ENCODE data around the gene SPATA20. TPM values are rescaled to one million over a fixed set of nuclear protein-coding genes. Genes with fewer than 3 reads are reported as not detected.

The SPATA20 gene
- total RNA-seq, 1 experiment from 2014 or later, result 31.0 TPM

DNA sequence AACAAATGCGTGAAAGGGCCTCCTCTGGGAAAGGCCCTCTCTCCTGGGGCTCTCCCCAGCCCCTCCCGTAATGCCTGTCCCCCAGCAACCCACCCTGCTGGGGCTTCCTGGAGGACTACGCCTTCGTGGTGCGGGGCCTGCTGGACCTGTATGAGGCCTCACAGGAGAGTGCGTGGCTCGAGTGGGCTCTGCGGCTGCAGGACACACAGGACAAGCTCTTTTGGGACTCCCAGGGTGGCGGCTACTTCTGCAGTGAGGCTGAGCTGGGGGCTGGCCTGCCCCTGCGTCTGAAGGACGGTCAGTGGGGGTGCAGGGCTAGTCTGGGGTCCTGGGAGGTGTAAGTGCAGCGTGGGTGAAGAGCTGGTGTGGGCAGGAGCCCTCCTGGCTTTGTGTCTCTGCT lies 4.9 kb downstream of the SPATA20 start:
- no peaks in the 10 kb centered on the region for H3K36me3 ChIP-seq (replicated peaks; ENCODE audit: control insufficient read depth, insufficient read depth, low read length)
- no peaks in the 10 kb centered on the region; the same call in 1 of the 2 replicates for H3K27me3 ChIP-seq (ENCODE audit: control insufficient read depth, insufficient read depth, low read length)
- H3K4me3 ChIP-seq (ENCODE audit: insufficient read depth, low read depth, low read length), result no peak overlapping the region
- DNase-seq, result no peak

DNA sequence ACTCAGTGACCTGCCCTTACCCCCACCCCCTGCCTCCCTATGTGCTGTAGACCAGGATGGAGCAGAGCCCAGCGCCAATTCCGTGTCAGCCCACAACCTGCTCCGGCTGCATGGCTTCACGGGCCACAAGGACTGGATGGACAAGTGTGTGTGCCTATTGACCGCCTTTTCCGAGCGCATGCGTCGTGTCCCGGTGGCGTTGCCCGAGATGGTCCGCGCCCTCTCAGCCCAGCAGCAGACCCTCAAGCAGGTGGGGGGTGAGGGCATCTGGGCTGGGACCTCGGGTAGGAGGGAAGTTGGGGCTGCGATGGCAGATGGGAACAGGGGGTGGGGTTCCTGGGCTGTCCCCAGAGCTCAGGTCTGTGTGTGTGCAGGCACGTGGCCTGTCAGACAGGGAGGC lies 7.2 kb downstream of the SPATA20 start:
- Histone ChIP-seq H3K36me3 (replicated peaks; ENCODE audit: control insufficient read depth, insufficient read depth, low read length) (no peaks in the 10 kb centered on the region), H3K4me3 (ENCODE audit: insufficient read depth, low read depth, low read length) (no peak overlapping the region), H3K27me3 (ENCODE audit: control insufficient read depth, insufficient read depth, low read length) (peaks cover 19% of the 10 kb centered on the region)
- no peak for DNase-seq

- Histone ChIP-seq H3K36me3 (replicated peaks; ENCODE audit: control insufficient read depth, insufficient read depth, low read length) (no peaks in the 10 kb centered on the region), H3K4me3 (ENCODE audit: insufficient read depth, low read depth, low read length) (no peak overlapping the region), H3K27me3 (ENCODE audit: control insufficient read depth, insufficient read depth, low read length) (peaks cover 34% of the 10 kb centered on the region)
- DNase-seq, result no peak
Measured at GRCh38 chr17:50556803-50557202, 9.8 kb downstream of the SPATA20 start.

- Histone ChIP-seq H3K36me3 (replicated peaks; ENCODE audit: control insufficient read depth, insufficient read depth, low read length) (no peaks in the 10 kb centered on the region), H3K4me3 (ENCODE audit: insufficient read depth, low read depth, low read length) (no peak overlapping the region), H3K27me3 (ENCODE audit: control insufficient read depth, insufficient read depth, low read length) (peaks cover 42% of the 10 kb centered on the region)
- no peak for DNase-seq
Measured at GRCh38 chr17:50557630-50558029, 10.7 kb downstream of the SPATA20 start.

- peaks cover 47% of the 10 kb centered on the region for H3K27me3 ChIP-seq (ENCODE audit: control insufficient read depth, insufficient read depth, low read length)
- DNase-seq, result no peak
- H3K36me3 ChIP-seq (replicated peaks; ENCODE audit: control insufficient read depth, insufficient read depth, low read length), result no peaks in the 10 kb centered on the region
- no peak overlapping the region for H3K4me3 ChIP-seq (ENCODE audit: insufficient read depth, low read depth, low read length)
Measured at GRCh38 chr17:50558091-50558490, 11.1 kb downstream of the SPATA20 start.

DNA sequence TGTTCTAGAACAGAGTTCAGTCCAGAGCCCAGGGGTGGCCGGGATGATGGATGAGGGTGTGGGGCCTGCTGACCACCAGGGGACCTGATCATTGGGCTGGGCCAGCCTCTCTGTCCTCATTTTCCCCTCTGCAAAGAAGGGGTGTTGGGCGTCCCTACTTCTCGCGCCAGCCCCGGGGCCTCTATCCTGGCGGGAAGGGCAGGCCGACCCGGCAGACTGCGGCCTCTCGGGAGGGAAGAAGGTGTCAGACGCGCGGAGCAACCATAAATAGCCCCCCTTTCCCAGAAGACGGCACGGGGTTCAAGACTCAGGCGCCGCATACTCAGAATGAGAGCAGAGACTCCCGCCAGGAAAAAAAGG lies 11.6 kb downstream of the SPATA20 start:
- Histone ChIP-seq H3K4me3 (ENCODE audit: insufficient read depth, low read depth, low read length) (peak overlapping the region; percentile 50), H3K36me3 (replicated peaks; ENCODE audit: control insufficient read depth, insufficient read depth, low read length) (no peaks in the 10 kb centered on the region), H3K27me3 (ENCODE audit: control insufficient read depth, insufficient read depth, low read length) (peaks cover 52% of the 10 kb centered on the region)
- no peak for DNase-seq

DNA sequence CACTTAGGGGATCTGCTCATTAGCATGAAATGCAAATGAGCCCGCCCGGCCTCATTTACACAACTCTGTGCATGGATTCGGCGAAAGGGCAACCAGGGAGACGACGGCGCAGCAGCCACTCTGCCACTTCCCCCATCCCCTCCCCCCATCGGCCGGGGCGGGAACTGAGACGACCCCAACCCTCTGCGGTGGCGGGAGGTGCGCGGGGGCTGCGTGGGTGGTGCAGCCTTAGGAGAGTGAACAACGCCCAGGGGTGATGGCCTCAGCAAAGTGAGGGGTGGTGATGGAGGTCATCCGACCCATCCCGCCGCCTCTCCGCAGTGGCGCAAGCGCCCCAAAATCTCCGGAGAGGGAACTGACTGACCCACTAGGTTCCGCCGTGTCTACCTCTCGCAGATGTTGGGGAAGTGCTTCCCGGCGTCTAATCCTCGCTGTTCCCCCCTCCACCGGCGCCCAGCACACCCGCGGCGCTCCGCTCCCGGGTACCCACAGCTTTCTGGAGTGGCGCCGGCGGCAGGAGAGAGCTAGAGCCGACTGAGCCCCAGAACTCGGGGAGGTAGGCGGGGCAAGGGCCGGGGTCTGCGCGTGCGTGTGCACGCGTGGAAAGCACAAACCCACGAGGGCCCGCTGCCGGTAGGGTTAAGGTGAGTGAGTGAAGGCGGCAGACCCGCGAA lies 12.1 kb downstream of the SPATA20 start:
- H3K36me3 ChIP-seq (replicated peaks; ENCODE audit: control insufficient read depth, insufficient read depth, low read length), result no peaks in the 10 kb centered on the region
- peak overlapping the region; percentile 50 for H3K4me3 ChIP-seq (ENCODE audit: insufficient read depth, low read depth, low read length)
- peaks cover 57% of the 10 kb centered on the region for H3K27me3 ChIP-seq (ENCODE audit: control insufficient read depth, insufficient read depth, low read length)
- DNase-seq, result peak; percentile 93

GRCh38 chr17:50559674-50560184 lies 12.8 kb downstream of the SPATA20 start:
- H3K4me3 ChIP-seq (ENCODE audit: insufficient read depth, low read depth, low read length), result peak overlapping the region; percentile 50
- H3K36me3 ChIP-seq (replicated peaks; ENCODE audit: control insufficient read depth, insufficient read depth, low read length), result no peaks in the 10 kb centered on the region
- DNase-seq, result peak; percentile 97
- H3K27me3 ChIP-seq (ENCODE audit: control insufficient read depth, insufficient read depth, low read length), result peaks cover 63% of the 10 kb centered on the region

GRCh38 chr17:50560185-50560824 lies 13.3 kb downstream of the SPATA20 start, which contains the start of gene CACNA1G:
CACNA1G (plus strand) TSS chr17:50560715; CDS start chr17:50561460, 745 bp downstream.
- no peaks in the 10 kb centered on the region for H3K36me3 ChIP-seq (replicated peaks; ENCODE audit: control insufficient read depth, insufficient read depth, low read length)
- DNase-seq, result peak; percentile 100
- H3K27me3 ChIP-seq (ENCODE audit: control insufficient read depth, insufficient read depth, low read length), result peaks cover 69% of the 10 kb centered on the region
- peak within 1 kb of the TSS; percentile 50 for H3K4me3 ChIP-seq (ENCODE audit: insufficient read depth, low read depth, low read length)

GRCh38 chr17:50560931-50561745 lies 14.2 kb downstream of the SPATA20 start:
- Histone ChIP-seq H3K27me3 (ENCODE audit: control insufficient read depth, insufficient read depth, low read length) (peaks cover 77% of the 10 kb centered on the region), H3K4me3 (ENCODE audit: insufficient read depth, low read depth, low read length) (peak overlapping the region; percentile 46)
- DNase-seq, result peak; percentile 81

GRCh38 chr17:50561746-50562141 lies 14.8 kb downstream of the SPATA20 start:
- Histone ChIP-seq H3K27me3 (ENCODE audit: control insufficient read depth, insufficient read depth, low read length) (peaks cover 82% of the 10 kb centered on the region), H3K4me3 (ENCODE audit: insufficient read depth, low read depth, low read length) (peak overlapping the region; percentile 46; the same call in 1 of the 2 replicates), H3K36me3 (replicated peaks; ENCODE audit: control insufficient read depth, insufficient read depth, low read length) (no peaks in the 10 kb centered on the region)
- no peak for DNase-seq

More at GRCh38 chr17:50560931-50561745, 14.2 kb downstream of the SPATA20 start:
- no peaks in the 10 kb centered on the region for H3K36me3 ChIP-seq (replicated peaks; ENCODE audit: control insufficient read depth, insufficient read depth, low read length)

DNA sequence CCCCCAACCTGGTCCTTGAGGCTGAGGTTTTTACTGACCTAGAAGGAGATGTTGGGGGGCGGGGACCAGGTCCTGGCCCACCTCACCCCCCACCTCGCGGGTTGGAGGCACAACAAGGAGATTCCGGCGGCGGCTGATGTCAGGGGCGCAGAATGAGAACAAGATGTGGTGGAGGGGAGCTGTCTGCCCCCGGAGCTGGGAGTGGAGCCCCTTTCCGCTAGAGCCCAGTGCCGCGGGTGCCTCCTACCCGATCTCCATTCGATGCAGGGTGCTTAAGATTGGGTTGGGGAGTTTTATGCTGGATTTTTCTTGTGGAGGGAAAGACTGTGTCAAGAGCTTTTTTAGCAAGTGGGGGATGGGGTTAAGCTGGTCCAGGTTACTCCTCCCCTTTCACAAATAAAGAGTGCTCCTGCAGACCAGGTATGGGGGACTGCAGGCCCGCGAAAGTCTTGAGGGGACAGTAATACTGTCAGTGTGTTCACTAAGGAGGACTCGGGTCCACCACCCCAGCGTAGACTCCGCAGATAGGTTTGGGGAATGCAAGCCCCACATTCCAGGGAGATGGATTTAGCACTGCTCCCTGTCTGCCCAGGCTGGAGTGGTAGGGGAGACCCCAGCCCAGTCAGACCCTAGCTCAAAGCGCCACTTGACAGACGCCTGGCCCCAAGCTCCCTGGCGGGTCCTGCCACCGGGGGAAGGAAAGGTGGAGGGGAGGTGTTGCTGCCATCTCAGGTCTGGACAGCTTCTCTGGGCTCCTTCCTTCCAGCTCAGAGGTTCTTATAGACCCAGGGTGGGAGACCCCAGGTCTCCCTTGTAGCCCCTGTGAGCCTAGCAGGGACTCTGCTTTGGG lies 15.5 kb downstream of the SPATA20 start:
- Histone ChIP-seq H3K36me3 (replicated peaks; ENCODE audit: control insufficient read depth, insufficient read depth, low read length) (no peaks in the 10 kb centered on the region), H3K4me3 (ENCODE audit: insufficient read depth, low read depth, low read length) (peak overlapping the region; percentile 21), H3K27me3 (ENCODE audit: control insufficient read depth, insufficient read depth, low read length) (peaks cover 78% of the 10 kb centered on the region)
- DNase-seq, result no peak

GRCh38 chr17:50563092-50563511 lies 16.1 kb downstream of the SPATA20 start:
- H3K27me3 ChIP-seq (ENCODE audit: control insufficient read depth, insufficient read depth, low read length), result peaks cover 74% of the 10 kb centered on the region
- DNase-seq, result no peak
- H3K4me3 ChIP-seq (ENCODE audit: insufficient read depth, low read depth, low read length), result no peak overlapping the region
- no peaks in the 10 kb centered on the region for H3K36me3 ChIP-seq (replicated peaks; ENCODE audit: control insufficient read depth, insufficient read depth, low read length)

DNA sequence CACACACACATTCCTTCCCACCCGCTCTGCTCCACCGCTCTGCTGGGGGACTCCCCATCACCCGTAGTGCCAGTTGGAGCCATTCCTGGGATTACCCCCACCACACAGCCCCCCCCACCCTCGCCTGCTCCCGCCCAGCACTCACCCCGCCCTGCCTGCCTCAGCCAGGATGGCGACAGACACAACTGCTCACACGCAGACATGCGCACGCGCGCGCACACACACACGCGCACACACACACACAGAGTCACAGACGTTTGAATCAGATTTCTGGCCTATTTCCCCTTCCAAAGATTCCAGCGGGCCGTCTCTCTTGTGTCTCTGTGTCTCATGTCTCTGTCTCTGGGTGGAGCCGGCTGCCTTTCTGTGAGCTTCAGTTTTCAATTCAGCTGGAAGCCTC lies 17.9 kb downstream of the SPATA20 start:
- DNase-seq, result no peak
- Histone ChIP-seq H3K4me3 (ENCODE audit: insufficient read depth, low read depth, low read length) (peak overlapping the region; percentile 12; the same call in 1 of the 2 replicates), H3K27me3 (ENCODE audit: control insufficient read depth, insufficient read depth, low read length) (peaks cover 59% of the 10 kb centered on the region), H3K36me3 (replicated peaks; ENCODE audit: control insufficient read depth, insufficient read depth, low read length) (no peaks in the 10 kb centered on the region)

Data from H7 (cell line).